ENCODE results near the gene GDF9. TPM values are rescaled to one million over a fixed set of nuclear protein-coding genes. Genes with fewer than 3 reads are reported as not detected.

Gene GDF9
- total RNA-seq, 4 donors from 2014 or later = 0.26 to 0.40 TPM; not detected in 2

- no peak for DNase-seq
- 77 to 79% methylated on average over 6 of the region's 6 CpGs for whole genome bisulfite sequencing, 2 donors
- no peak within 1 kb of the TSS for H3K27ac ChIP-seq
Observed at GRCh38 chr5:132873119-132873929, 7.1 kb upstream of the GDF9 start, which contains the start of gene LEAP2. TSS of gene LEAP2 (plus strand) at chr5:132873668. CDS start at chr5:132873695, 27 bp downstream.

GRCh38 chr5:132872788-132873118 is 6.5 kb upstream of the GDF9 start:
- Histone ChIP-seq H3K27me3 (no peaks in the 10 kb centered on the region), H3K4me1 (peaks cover under 1 to 18% (median 4%) of the 10 kb centered on the region in 3 donors), H3K27ac (no peak overlapping the region), H3K9me3 (no peaks in the 10 kb centered on the region), H3K4me3 (no peak overlapping the region), H3K36me3 (peaks cover 0 to 92% (median 10%) of the 10 kb centered on the region in 3 donors)
- intact Hi-C loops (cut with DNase I) = loop anchor here (5.0 kb wide), 1 partner anchor 45 kb away; no protein-coding TSS in a partner anchor
- TF ChIP-seq CTCF (IDR thresholded peaks at IDR 0.05) (no peak), POLR2A (IDR thresholded peaks at IDR 0.05) (no peak)
- WGBS, 2 donors = 100% methylated on average over 1 of the region's 1 CpG
- no peak for DNase-seq

More at GRCh38 chr5:132873119-132873929, 7.1 kb upstream of the GDF9 start, which contains the start of gene LEAP2:
- intact Hi-C loops (cut with DNase I) = loop anchor here (5.0 kb wide), 1 partner anchor 46 kb away; no protein-coding TSS in a partner anchor
- Histone ChIP-seq H3K4me3 (no peak within 1 kb of the TSS), H3K4me1 (peaks cover 0 to 13% (median 0%) of the 10 kb centered on the region in 3 donors), H3K36me3 (peaks cover 0 to 92% (median 10%) of the 10 kb centered on the region in 3 donors), H3K9me3 (no peaks in the 10 kb centered on the region), H3K27me3 (no peaks in the 10 kb centered on the region)
- TF ChIP-seq CTCF (IDR thresholded peaks at IDR 0.05) = no peak
- no peak for TF ChIP-seq POLR2A (IDR thresholded peaks at IDR 0.05)

- WGBS, 2 donors = 60 to 62% methylated on average over 5 of the region's 5 CpGs
- no peak for DNase-seq
- Histone ChIP-seq H3K4me3 (no peak overlapping the region), H3K36me3 (peaks cover 0 to 84% (median 10%) of the 10 kb centered on the region in 3 donors), H3K4me1 (peaks cover 9 to 23% (median 10%) of the 10 kb centered on the region in 3 donors), H3K27me3 (no peaks in the 10 kb centered on the region), H3K27ac (no peak overlapping the region), H3K9me3 (no peaks in the 10 kb centered on the region)
- intact Hi-C loops (cut with DNase I) = loop anchor here (5.0 kb wide), 1 partner anchor 44 kb away; no protein-coding TSS in a partner anchor
- no peak for TF ChIP-seq CTCF (IDR thresholded peaks at IDR 0.05)
- no peak for TF ChIP-seq POLR2A (IDR thresholded peaks at IDR 0.05)
Observed at GRCh38 chr5:132871459-132872284, 5.4 kb upstream of the GDF9 start.

GRCh38 chr5:132870801-132871200 is 4.5 kb upstream of the GDF9 start:
- Histone ChIP-seq H3K4me3 (no peak overlapping the region), H3K4me1 (peaks cover 10 to 24% (median 10%) of the 10 kb centered on the region in 3 donors), H3K27me3 (no peaks in the 10 kb centered on the region), H3K27ac (no peak overlapping the region), H3K36me3 (peaks cover 0 to 77% (median 10%) of the 10 kb centered on the region in 3 donors), H3K9me3 (no peaks in the 10 kb centered on the region)
- TF ChIP-seq POLR2A (IDR thresholded peaks at IDR 0.05) (no peak), CTCF (IDR thresholded peaks at IDR 0.05) (no peak)
- WGBS, 2 donors = 59 to 75% methylated on average over 2 of the region's 2 CpGs
- intact Hi-C loops (cut with DNase I) = loop anchor here (5.0 kb wide), 1 partner anchor 44 kb away; no protein-coding TSS in a partner anchor
- DNase-seq = no peak
